Measurements from ENCODE around the gene IQCF2.

The IQCF2 gene

GRCh38 chr3:51904034-51904823 is 42.8 kb downstream of the IQCF2 start:
- TF ChIP-seq, protein P1, sequence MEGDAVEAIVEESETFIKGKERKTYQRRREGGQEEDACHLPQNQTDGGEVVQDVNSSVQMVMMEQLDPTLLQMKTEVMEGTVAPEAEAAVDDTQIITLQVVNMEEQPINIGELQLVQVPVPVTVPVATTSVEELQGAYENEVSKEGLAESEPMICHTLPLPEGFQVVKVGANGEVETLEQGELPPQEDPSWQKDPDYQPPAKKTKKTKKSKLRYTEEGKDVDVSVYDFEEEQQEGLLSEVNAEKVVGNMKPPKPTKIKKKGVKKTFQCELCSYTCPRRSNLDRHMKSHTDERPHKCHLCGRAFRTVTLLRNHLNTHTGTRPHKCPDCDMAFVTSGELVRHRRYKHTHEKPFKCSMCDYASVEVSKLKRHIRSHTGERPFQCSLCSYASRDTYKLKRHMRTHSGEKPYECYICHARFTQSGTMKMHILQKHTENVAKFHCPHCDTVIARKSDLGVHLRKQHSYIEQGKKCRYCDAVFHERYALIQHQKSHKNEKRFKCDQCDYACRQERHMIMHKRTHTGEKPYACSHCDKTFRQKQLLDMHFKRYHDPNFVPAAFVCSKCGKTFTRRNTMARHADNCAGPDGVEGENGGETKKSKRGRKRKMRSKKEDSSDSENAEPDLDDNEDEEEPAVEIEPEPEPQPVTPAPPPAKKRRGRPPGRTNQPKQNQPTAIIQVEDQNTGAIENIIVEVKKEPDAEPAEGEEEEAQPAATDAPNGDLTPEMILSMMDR (conservative IDR thresholded peaks at IDR 0.05; ENCODE audit: control insufficient read depth, insufficient read depth, low read depth, low read length), result no peak
- no peak overlapping the region for H3K4me3 ChIP-seq (ENCODE audit: control insufficient read depth, low read depth, low read length)
- no peak for DNase-seq (ENCODE audit: low read depth)

- TF ChIP-seq, protein P1 (conservative IDR thresholded peaks at IDR 0.05; ENCODE audit: control insufficient read depth, insufficient read depth, low read depth, low read length), result no peak
- DNase-seq (ENCODE audit: low read depth), result no peak
- H3K4me3 ChIP-seq (ENCODE audit: control insufficient read depth, low read depth, low read length), result no peak overlapping the region
These were observed 46.6 kb downstream of the IQCF2 start for GRCh38 chr3:51908026-51908425.

All from fibroblast of mammary gland (primary cell).